ENCODE data around the gene URAD.

Gene URAD

GRCh38 chr13:27961227-27962085, 27.0 kb downstream of the URAD start:
- in situ Hi-C loops (cut with MboI; ENCODE audit: low sequenced_read_pairs) = loop anchor here (25.0 kb wide), 2 partner anchors 124 to 574 kb away; no protein-coding TSS in a partner anchor

- in situ Hi-C loops (cut with MboI; ENCODE audit: low sequenced_read_pairs) = loop anchor here (25.0 kb wide), 2 partner anchors 123 to 573 kb away; no protein-coding TSS in a partner anchor
These were observed 27.9 kb downstream of the URAD start for GRCh38 chr13:27960362-27961226.

DNA sequence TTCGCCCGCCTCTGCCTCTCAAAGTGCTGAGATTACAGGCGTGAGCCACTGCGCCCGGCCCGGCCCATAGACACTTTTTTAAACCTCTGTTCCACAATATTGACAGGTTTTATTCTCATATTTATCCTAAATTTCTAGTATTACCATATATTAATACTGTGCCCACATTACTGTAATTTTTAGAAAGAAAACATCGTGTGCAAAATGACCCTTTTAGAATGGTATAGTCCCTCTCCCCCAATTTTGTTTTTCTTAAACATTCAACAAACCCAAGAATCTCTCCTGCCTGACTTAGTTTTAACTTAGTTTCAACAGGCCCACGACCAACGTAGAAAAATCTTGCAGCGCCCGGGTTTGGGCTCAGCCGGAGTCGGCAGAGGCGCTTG, 28.5 kb downstream of the URAD start:
- in situ Hi-C loops (cut with MboI; ENCODE audit: low sequenced_read_pairs) = loop anchor here (25.0 kb wide), 2 partner anchors 123 to 573 kb away; no protein-coding TSS in a partner anchor

- in situ Hi-C loops (cut with MboI; ENCODE audit: low sequenced_read_pairs) = loop anchor here (25.0 kb wide), 2 partner anchors 119 to 569 kb away; no protein-coding TSS in a partner anchor
These were observed 31.8 kb downstream of the URAD start for GRCh38 chr13:27956576-27957300.

GRCh38 chr13:27955014-27955591, 33.4 kb downstream of the URAD start:
- in situ Hi-C loops (cut with MboI; ENCODE audit: low sequenced_read_pairs) = loop anchor here (25.0 kb wide), 2 partner anchors 118 to 568 kb away; no protein-coding TSS in a partner anchor

- in situ Hi-C loops (cut with MboI; ENCODE audit: low sequenced_read_pairs) = loop anchor here (25.0 kb wide), 2 partner anchors 117 to 567 kb away; no protein-coding TSS in a partner anchor
These were observed 34.1 kb downstream of the URAD start for GRCh38 chr13:27954406-27954851.

GRCh38 chr13:27953676-27954405, 34.7 kb downstream of the URAD start:
- in situ Hi-C loops (cut with MboI; ENCODE audit: low sequenced_read_pairs) = loop anchor here (25.0 kb wide), 2 partner anchors 117 to 567 kb away; no protein-coding TSS in a partner anchor

DNA sequence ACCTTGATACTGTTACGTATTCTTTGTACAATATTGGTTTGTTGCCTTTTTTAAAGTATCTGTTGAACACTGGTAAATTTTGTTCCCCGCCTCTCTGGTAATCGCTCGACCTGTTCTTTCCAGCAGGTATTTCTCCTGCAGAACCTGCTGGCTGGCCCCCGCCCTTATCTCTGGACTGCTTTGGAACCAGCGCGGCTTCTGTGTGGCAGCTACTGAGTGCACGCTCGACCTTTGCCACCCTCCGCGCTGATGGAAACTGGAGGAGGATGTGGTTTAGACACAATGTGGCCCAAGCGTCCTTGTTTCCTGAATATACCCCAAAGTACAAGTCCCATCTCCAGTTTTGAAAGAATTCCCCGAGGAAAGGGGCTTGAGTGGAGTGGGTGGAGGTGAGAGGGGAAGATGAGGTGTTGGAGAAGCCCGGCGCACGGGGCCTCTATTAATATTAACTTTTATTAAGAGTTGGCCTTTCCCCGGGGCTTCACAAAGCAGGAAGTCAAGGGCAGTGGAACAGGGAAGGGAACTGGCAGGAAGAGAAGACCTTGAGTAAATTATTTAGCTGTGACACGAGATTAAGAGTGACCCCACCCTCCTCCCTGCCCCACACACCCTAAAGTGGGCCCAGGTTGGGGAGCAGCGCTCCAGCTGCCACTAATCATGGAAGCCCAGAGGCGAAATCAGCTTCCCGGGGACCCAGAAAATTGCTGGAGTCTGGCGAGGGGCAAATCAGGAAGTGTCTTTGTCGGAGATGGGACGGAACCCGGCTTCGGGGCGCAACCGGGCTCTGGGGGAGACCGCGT, 35.4 kb downstream of the URAD start:
- in situ Hi-C loops (cut with MboI; ENCODE audit: low sequenced_read_pairs) = loop anchor here (25.0 kb wide), 2 partner anchors 116 to 566 kb away; no protein-coding TSS in a partner anchor

DNA sequence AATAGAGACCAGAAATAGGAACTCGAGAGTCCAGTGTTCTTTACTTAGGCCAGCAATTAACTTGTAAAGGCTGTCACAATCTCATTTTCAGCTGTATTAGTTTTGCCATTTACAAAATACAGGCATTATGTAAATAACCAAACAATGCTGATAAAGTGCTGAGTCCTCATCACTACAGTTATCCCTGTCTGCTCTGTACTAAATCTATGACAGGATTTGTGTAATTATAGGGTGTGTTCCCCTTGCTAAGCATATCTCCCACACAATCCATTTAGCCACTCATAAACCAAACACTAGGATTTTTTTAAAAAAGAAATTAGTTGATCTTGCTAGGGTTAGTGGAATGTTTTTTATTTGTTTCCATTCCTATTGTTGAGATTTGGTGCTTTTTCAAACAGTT, 45.5 kb downstream of the URAD start:
- in situ Hi-C loops (cut with MboI; ENCODE audit: low sequenced_read_pairs) = no loop called here

GRCh38 chr13:27933580-27934328, 54.7 kb downstream of the URAD start:
- in situ Hi-C loops (cut with MboI; ENCODE audit: low sequenced_read_pairs) = no loop called here

DNA sequence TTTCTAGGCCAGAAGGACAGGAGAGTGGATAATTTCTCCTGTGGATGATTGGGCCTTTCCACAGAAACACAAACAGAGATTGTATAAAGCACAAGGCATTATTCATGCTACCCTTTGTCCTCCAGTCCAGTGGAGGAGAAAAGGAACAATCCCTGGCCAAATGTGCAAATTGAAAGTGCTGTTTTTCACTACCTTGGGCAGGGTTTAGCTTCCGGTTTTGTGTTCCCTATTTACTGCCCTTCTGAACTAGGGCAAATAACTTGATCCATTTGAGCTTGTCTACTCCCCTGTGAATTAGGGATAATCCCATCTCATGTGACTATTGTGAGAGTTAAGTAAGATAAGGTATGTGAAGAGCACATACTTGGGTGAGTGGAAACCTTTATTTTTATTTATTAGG, 55.4 kb downstream of the URAD start:
- in situ Hi-C loops (cut with MboI; ENCODE audit: low sequenced_read_pairs) = no loop called here

- in situ Hi-C loops (cut with MboI; ENCODE audit: low sequenced_read_pairs) = no loop called here
These were observed 58.6 kb downstream of the URAD start for GRCh38 chr13:27929868-27930267.

- in situ Hi-C loops (cut with MboI; ENCODE audit: low sequenced_read_pairs) = no loop called here
These were observed 59.4 kb downstream of the URAD start for GRCh38 chr13:27928805-27929753.

DNA sequence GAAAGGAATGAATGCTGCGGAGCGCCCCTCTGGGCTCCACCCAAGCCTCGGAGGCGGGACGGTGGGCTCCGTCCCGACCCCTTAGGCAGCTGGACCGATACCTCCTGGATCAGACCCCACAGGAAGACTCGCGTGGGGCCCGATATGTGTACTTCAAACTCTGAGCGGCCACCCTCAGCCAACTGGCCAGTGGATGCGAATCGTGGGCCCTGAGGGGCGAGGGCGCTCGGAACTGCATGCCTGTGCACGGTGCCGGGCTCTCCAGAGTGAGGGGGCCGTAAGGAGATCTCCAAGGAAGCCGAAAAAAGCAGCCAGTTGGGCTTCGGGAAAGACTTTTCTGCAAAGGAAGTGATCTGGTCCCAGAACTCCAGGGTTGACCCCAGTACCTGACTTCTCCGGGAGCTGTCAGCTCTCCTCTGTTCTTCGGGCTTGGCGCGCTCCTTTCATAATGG, 60.1 kb downstream of the URAD start:
- in situ Hi-C loops (cut with MboI; ENCODE audit: low sequenced_read_pairs) = no loop called here

All from HL-60/S4 (cell line).